Activated naive CD8-positive, alpha-beta T cell treated with anti-CD3 and anti-CD28 coated beads, Interleukin-2, amount 50 U/mL, for 24 hours (primary cell): ENCODE results near the gene PLCL1.
"Not testable (repeated sequence)": the region's sequence is repeated elsewhere in the genome, so short reads cannot be mapped to it uniquely, and the experiment has no call there.

Experiments used
- ATAC-seq: fragments of 150-1000 bp; cut with Tn5 transposase; one replicate; pipeline ENCODE4 v1.10.0; 2021
- DNase-seq: peaks from one replicate; pipeline ENCODE4 v3.0.0; 2021
- H3K27ac Mint-ChIP-seq: one replicate; pipeline ENCODE4 v1.8.0; 2021; ENCODE audit warnings: mild to moderate bottlenecking, mixed read lengths
- H3K27me3 Mint-ChIP-seq: one replicate; pipeline ENCODE4 v1.8.0; 2021; ENCODE audit warnings: mixed read lengths
- H3K36me3 Mint-ChIP-seq: one replicate; pipeline ENCODE4 v1.8.0; 2021; ENCODE audit warnings: low read depth, mixed read lengths
- H3K4me1 Mint-ChIP-seq: one replicate; pipeline ENCODE4 v1.8.0; 2021; ENCODE audit warnings: mixed read lengths
- H3K4me3 Mint-ChIP-seq: one replicate; pipeline ENCODE4 v1.8.0; 2021; ENCODE audit warnings: mild to moderate bottlenecking, moderate library complexity, mixed read lengths
- H3K9me3 Mint-ChIP-seq: one replicate; pipeline ENCODE4 v1.8.0; 2021; ENCODE audit warnings: mixed read lengths

PLCL1 gene

DNA sequence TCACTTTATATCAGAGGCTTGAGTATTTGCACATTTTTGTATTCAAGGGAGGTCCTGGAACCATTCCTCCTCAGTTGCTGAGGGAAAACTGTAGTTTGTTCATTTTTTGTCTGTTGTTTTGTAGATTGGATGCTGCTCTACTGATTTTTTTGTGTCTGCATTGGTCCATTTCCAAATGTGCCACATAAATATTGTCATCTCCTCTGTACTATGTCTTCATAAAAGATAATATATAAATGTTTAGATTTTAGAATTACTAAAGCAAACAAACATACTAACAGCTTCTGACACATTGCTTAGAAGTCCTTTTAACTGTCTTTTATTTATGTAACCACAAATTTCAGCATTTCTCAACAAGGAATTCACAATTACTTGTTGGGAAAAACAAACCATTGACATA lies 356.8 kb downstream of the PLCL1 start:
- H3K36me3 Mint-ChIP-seq = no peaks in the 10 kb centered on the region
- H3K9me3 Mint-ChIP-seq = peaks cover 12% of the 10 kb centered on the region
- ATAC-seq (no peak), DNase-seq (no peak)
- H3K27ac Mint-ChIP-seq = no peak overlapping the region
- no peaks in the 10 kb centered on the region for H3K4me1 Mint-ChIP-seq
- no peak overlapping the region for H3K4me3 Mint-ChIP-seq
- H3K27me3 Mint-ChIP-seq = no peaks in the 10 kb centered on the region

DNA sequence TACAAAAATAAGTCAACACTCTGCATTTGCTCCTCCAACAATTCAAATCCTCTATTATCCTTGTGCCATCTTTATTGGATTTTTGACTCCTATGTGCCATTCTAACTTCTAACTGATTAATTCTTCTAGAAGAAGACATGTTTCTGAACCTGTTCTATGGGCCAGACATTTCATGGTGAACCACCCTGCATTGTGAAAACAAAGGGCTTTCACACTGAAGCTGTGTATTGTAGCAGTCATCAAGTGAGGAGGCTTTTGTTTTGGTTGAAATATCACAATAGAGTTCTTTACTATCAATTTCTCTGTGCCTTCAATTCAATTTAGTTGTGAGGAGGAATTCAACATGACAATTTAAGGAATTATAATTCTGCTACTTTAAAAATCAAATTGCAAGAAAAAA lies 357.9 kb downstream of the PLCL1 start:
- no peak for ATAC-seq
- H3K27ac Mint-ChIP-seq = no peak overlapping the region
- H3K27me3 Mint-ChIP-seq = no peaks in the 10 kb centered on the region
- no peaks in the 10 kb centered on the region for H3K36me3 Mint-ChIP-seq
- no peak overlapping the region for H3K4me3 Mint-ChIP-seq
- peaks cover 4% of the 10 kb centered on the region for H3K9me3 Mint-ChIP-seq
- no peaks in the 10 kb centered on the region for H3K4me1 Mint-ChIP-seq
- no peak for DNase-seq

DNA sequence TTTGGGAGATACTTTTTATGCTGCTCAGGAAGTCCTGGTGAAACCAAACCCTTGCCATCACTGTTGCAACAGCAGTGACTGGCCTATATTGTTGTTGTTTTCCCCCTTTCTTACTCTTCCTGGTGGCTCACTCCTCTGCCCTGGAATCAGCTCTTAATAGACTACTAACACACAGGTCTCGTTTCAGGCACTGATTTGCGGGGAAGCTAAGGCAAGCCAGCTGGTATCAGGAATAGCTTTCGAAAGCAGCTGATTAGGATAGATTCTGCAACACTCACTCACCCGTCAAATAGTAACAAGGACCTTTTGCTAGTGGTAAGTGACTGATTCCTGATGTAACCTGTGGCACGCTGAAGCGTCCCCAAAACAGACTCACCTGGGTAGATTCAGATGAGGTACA lies 360.4 kb downstream of the PLCL1 start:
- no peak for DNase-seq
- Mint-ChIP-seq H3K27me3 (no peaks in the 10 kb centered on the region), H3K36me3 (no peaks in the 10 kb centered on the region), H3K4me3 (no peak overlapping the region), H3K27ac (no peak overlapping the region), H3K9me3 (no peaks in the 10 kb centered on the region), H3K4me1 (no peaks in the 10 kb centered on the region)
- no peak for ATAC-seq

DNA sequence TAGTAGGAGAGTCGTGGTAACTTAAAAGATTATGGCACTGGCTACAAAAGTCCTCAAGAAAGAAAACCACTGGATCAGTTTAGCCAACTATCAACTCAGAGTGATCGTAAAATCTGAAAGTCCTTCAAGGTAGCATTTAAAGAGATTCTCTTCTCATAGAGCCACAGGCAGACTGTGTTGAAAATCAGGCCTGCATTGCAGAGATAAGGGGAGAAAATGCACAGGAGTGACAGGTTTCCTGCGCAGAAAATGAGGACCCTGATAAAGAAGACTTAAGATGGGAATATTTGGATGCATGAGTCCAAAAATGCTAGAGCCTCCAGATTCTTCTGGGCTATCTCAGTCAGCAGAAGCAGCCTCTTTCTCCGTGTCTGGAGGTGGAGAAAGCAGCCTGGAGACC lies 360.9 kb downstream of the PLCL1 start:
- H3K27ac Mint-ChIP-seq = no peak overlapping the region
- H3K27me3 Mint-ChIP-seq = no peaks in the 10 kb centered on the region
- H3K4me1 Mint-ChIP-seq = no peaks in the 10 kb centered on the region
- ATAC-seq (no peak), DNase-seq (no peak)
- H3K4me3 Mint-ChIP-seq = no peak overlapping the region
- H3K9me3 Mint-ChIP-seq = no peaks in the 10 kb centered on the region
- no peaks in the 10 kb centered on the region for H3K36me3 Mint-ChIP-seq

DNA sequence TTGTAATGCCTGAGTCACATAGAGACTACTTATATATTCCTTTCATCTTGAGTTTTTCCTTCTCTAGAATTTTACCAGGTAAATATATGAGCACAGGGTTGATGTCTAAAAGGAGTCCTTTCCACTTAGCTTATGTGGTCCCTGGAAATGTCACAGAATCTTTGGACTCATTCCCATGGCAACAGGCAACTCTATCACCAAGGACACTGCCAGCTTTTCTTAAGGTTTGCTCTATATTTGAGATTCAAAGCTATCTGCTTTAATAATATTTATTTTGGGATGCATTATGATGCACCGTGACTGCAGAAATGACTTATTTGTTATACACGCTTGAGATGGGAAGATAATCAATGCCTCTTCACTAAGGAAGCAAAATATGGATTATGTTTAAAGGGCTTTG lies 363.0 kb downstream of the PLCL1 start:
- Mint-ChIP-seq H3K4me3 (no peak overlapping the region), H3K27ac (no peak overlapping the region), H3K27me3 (no peaks in the 10 kb centered on the region), H3K9me3 (no peaks in the 10 kb centered on the region), H3K4me1 (no peaks in the 10 kb centered on the region), H3K36me3 (no peaks in the 10 kb centered on the region)
- DNase-seq (no peak), ATAC-seq (no peak)

DNA sequence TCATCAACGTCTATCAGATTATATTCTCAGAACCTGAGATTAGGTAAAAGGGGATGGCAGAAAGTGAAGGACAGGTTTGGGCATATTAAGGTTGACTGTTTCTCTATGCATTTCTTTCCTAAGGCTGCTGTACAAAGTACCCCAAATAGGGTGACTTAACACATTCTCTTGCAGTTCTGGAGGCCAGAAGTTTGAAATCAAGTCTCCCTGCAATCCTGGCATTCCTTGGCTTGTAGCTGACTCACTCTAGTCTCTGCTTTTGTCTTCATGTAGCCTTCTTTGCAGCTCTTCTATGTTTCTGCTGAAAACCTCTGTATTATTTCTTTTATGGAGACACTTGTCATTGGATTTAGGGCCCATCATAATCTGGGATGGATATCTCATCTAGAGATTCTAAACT lies 364.3 kb downstream of the PLCL1 start:
- Mint-ChIP-seq H3K27me3 (no peaks in the 10 kb centered on the region), H3K4me3 (no peak overlapping the region), H3K4me1 (no peaks in the 10 kb centered on the region), H3K9me3 (no peaks in the 10 kb centered on the region), H3K27ac (no peak overlapping the region), H3K36me3 (no peaks in the 10 kb centered on the region)
- no peak for ATAC-seq
- no peak for DNase-seq

DNA sequence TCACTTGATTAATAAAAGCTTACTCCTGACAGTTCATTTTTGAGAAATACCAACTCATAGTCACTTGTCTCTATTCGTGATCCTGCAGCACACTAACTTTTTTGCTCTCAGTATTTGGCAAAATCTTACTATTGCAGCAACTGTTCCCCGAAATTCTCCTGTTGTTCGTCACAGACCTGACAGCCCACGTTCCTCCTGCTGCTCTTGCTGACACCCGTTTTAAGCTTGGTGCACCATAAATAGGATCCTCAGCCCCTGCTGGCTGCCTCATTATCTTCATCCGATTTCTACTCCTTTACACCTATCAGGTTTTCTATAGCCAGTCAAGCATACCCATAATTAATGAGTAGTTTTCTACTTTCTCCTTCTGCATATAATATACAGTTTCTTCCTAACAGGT lies 368.8 kb downstream of the PLCL1 start:
- ATAC-seq = no peak
- Mint-ChIP-seq H3K36me3 (no peaks in the 10 kb centered on the region), H3K27me3 (no peaks in the 10 kb centered on the region), H3K4me3 (no peak overlapping the region), H3K27ac (no peak overlapping the region), H3K9me3 (peaks cover 3% of the 10 kb centered on the region), H3K4me1 (no peaks in the 10 kb centered on the region)
- no peak for DNase-seq

DNA sequence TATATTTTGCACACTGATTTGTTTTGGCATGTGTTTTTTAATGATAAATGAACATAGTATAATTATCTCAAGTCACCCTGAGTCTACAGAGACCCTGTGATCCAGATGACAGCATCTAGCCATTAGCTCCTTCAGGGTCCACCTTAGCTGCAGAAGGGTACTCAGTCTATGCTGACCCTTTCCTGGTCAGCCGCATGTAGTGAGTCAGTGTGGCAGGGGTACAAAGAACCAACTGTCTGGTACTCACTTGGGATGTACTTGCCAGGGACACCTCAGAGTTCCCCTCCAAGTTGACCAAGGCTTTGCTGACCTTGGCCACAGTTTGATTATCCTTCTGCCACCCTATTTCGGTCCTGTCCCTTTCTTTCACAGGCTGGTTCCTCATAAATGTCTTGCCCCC lies 369.5 kb downstream of the PLCL1 start:
- Mint-ChIP-seq H3K27me3 (no peaks in the 10 kb centered on the region), H3K9me3 (peaks cover 9% of the 10 kb centered on the region), H3K27ac (no peak overlapping the region), H3K36me3 (no peaks in the 10 kb centered on the region), H3K4me1 (no peaks in the 10 kb centered on the region), H3K4me3 (no peak overlapping the region)
- ATAC-seq = no peak
- no peak for DNase-seq

DNA sequence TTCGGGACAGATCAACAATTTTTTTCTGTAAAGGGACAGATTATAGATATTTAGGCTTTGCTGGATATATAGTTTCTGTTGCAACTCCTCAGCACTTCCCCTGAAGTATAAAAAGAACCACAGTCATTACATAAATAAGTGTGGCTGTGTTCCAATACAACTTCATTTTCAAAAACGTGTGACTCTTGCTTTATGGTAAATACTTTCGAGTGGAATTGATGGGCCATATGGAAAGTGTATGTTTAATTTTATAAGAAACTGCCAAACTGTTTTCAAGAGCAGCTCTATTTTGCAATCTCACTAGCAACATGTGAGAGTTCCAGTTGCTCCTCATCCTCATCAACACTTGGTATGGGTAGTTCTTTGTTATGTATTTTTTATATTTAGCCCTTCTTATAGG lies 370.9 kb downstream of the PLCL1 start:
- no peak for DNase-seq
- Mint-ChIP-seq H3K4me1 (no peaks in the 10 kb centered on the region), H3K9me3 (peaks cover 19% of the 10 kb centered on the region), H3K27ac (no peak overlapping the region), H3K27me3 (peaks cover 2% of the 10 kb centered on the region), H3K4me3 (no peak overlapping the region), H3K36me3 (no peaks in the 10 kb centered on the region)
- ATAC-seq = no peak

DNA sequence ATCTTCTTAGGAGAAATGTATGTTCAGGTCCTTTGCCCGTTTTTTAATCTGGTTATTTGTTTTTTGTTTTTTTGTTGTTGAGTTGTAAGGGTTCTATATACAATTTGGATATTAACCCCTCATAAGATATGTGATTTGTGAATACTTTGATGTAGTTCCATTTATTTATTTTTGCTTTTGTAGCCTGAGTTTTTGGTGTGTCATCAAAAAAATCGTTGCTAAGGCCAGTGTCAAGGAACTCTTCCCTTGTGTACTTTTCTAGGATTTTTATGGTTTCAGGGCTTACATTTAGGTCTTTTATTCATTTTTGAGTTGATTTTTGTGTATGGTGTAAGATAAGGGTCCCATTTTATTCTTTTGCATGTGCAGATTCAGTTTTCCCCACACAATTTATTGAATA lies 372.6 kb downstream of the PLCL1 start:
- Mint-ChIP-seq H3K27ac (no peak overlapping the region), H3K4me3 (no peak overlapping the region), H3K27me3 (peaks cover 2% of the 10 kb centered on the region), H3K4me1 (no peaks in the 10 kb centered on the region), H3K9me3 (peaks cover 21% of the 10 kb centered on the region), H3K36me3 (no peaks in the 10 kb centered on the region)
- DNase-seq (no peak), ATAC-seq (no peak)

DNA sequence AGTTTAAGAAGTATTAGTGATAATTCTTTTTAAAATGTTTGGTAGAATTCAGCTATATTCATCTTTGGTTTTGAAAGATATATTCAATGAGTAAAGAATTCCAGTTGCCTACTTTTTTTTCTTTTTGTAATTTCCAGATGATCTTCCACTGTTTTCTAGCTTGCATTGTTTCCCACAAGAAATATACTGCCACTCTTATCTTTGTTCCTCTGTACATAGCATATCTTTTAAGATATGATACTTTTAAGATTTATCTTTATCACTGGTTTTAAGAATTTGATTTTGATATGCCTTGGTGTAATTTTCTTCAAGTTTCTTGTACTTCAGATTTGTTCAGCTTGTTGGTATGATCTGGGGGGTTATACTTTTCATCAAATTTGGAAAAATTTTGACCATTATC lies 374.4 kb downstream of the PLCL1 start:
- Mint-ChIP-seq H3K27ac (no peak overlapping the region), H3K36me3 (no peaks in the 10 kb centered on the region), H3K4me1 (no peaks in the 10 kb centered on the region), H3K27me3 (peaks cover 4% of the 10 kb centered on the region), H3K4me3 (no peak overlapping the region), H3K9me3 (peaks cover 21% of the 10 kb centered on the region)
- DNase-seq = no peak
- ATAC-seq = no peak

DNA sequence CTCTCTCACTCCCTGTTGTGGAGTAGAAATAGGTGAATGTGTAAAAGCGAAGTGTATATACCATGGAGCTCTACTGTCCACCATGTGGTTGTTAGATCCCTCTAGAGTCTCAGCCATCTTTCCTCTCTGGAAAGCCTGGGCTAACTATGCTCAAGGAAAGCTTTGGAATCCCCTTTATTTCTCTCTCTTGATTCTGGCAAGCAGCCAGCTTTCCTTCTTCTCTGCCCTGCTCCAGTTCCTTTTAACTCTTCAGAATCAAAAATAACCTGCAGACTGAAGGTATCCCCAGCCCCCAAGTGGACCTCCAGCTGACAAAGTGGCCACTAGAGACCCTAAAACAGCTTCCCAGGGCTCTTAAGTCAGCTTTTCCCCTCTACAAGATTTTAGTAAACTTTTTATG lies 381.9 kb downstream of the PLCL1 start:
- Mint-ChIP-seq H3K4me1 (no peaks in the 10 kb centered on the region), H3K27me3 (peaks cover 13% of the 10 kb centered on the region), H3K36me3 (no peaks in the 10 kb centered on the region), H3K9me3 (no peaks in the 10 kb centered on the region), H3K4me3 (no peak overlapping the region), H3K27ac (no peak overlapping the region)
- no peak for ATAC-seq
- DNase-seq = no peak

DNA sequence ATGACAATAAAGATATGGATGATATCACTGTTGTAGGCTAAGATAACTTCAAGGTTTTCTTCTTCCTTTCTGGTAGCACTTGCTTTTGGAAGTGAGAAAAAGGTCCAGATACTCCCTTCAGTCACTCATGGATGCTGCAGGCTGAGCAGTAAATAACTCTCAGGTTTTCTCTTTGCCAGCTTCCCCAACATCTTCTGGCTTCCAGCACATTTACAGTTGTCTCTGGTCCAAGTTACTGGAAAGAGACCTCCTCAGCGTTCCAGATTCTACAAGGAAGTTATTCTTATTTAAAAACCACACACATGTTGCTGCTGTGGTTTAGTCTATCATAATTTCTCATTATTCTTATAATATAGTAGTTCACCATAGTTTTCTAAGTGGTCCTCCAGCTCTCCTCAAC lies 383.4 kb downstream of the PLCL1 start:
- Mint-ChIP-seq H3K27me3 (peaks cover 13% of the 10 kb centered on the region), H3K4me3 (no peak overlapping the region), H3K36me3 (no peaks in the 10 kb centered on the region), H3K9me3 (no peaks in the 10 kb centered on the region), H3K27ac (no peak overlapping the region), H3K4me1 (no peaks in the 10 kb centered on the region)
- DNase-seq = no peak
- ATAC-seq = no peak

DNA sequence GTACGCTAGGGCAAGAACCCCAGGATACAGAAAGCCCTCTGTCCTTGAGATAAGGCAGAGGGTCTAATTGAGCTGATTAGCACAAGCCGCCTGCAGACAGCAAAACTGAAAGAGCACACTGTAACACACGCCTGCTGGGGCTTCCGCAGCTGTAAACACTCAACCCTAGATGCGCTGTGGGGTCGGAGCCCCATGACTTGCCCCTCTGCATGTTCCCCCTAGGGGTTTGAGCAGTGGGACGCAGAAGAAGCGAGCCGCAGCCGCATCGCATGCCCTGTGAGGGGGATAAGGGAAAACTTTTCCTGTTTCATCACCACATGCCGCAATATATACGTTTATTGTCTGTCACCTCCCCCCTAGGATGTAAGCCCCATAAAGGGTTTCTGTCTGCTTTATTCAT lies 384.6 kb downstream of the PLCL1 start:
- ATAC-seq (no peak), DNase-seq (no peak)
- no peaks in the 10 kb centered on the region for H3K9me3 Mint-ChIP-seq
- peaks cover 10% of the 10 kb centered on the region for H3K27me3 Mint-ChIP-seq
- H3K36me3 Mint-ChIP-seq = no peaks in the 10 kb centered on the region
- no peaks in the 10 kb centered on the region for H3K4me1 Mint-ChIP-seq
- H3K27ac Mint-ChIP-seq = no peak overlapping the region
- H3K4me3 Mint-ChIP-seq = no peak overlapping the region

DNA sequence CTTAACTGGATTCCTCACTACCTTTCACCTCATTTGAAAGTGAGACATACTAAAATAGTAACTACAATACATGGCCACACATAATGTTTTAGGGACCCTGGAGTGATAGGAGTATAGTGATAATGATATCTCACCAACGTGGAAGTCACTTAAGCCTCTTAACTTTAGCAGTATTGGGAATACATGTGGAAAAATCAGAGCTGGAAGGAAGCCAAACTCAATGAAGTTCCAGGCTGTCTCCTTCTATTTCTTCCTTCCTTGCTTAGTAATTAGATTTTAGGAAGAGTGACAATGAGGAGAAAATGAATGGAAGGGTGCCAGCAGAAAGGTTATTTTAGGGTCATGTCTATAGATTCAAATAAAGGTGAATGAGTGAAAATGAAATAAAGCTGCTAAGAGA lies 387.3 kb downstream of the PLCL1 start:
- DNase-seq (no peak), ATAC-seq (no peak)
- H3K4me3 Mint-ChIP-seq = no peak overlapping the region
- H3K36me3 Mint-ChIP-seq = no peaks in the 10 kb centered on the region
- H3K9me3 Mint-ChIP-seq = no peaks in the 10 kb centered on the region
- H3K4me1 Mint-ChIP-seq = no peaks in the 10 kb centered on the region
- H3K27me3 Mint-ChIP-seq = peaks cover 10% of the 10 kb centered on the region
- H3K27ac Mint-ChIP-seq = no peak overlapping the region

DNA sequence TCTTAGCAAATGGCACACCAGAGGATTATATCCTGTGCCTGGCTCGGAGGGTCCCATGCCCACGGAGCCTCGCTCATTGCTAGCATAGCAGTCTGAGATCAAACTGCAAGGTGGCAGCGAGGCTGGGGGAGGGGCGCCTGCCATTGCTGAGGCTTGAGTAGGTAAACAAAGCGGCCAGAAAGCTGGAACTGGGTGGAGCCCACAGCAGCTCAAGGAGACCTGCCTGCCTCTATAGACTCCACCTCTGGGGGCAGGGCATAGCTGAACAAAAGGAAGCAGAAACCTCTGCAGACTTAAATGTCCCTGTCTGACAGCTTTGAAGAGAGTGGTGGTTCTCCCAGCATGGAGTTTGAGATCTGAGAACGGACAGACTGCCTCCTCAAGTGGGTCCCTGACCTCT lies 392.2 kb downstream of the PLCL1 start:
- H3K4me1 Mint-ChIP-seq, ATAC-seq, H3K27me3 Mint-ChIP-seq, H3K9me3 Mint-ChIP-seq, H3K27ac Mint-ChIP-seq, H3K4me3 Mint-ChIP-seq, H3K36me3 Mint-ChIP-seq, DNase-seq: not testable (repeated sequence)
